ENCODE results near the gene RESP18. TPM values are rescaled to one million over a fixed set of nuclear protein-coding genes. Genes with fewer than 3 reads are reported as not detected.

Gene RESP18
- total RNA-seq, 1 experiment from 2014 or later = not detected

DNA sequence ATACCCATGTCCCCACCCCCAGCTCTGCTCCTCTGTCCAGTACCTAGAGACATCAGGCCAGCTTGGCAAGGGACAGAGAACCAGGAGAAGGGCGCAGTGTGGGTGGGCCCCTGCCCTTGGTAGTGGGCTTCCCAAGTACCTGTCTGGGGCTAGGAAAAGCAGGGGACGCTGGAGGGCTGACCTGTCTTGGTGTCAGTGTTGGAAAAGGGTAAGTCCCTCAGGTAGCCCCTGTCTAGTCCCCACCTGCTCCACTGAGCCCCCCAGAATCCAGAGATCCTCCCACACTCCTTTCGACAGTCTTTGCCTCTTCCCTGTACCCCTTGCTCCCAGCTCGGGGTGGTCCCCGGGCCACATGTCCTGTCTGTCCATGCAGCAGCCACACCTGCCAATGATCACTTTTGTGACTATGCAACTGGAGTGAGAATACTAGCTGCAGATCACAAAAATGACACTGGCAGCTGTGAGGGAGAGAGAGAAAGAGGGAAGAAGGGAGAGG is 38.8 kb downstream of the RESP18 start:
- no peak overlapping the region for H3K27ac ChIP-seq
- H3K4me1 ChIP-seq (replicated peaks; ENCODE audit: insufficient read depth) = peaks cover 12% of the 10 kb centered on the region
- ChIA-PET CTCF (interaction anchor here (0.5 to 2.3 kb wide), 2 partner anchors 15 to 77 kb away, joined by 4 to 13 read pairs; partner anchors contain the start of gene DNAJB2), POLR2A (ENCODE audit: unreplicated experiment) (no interaction called here)
- no peak for TF ChIP-seq EZH2 (IDR thresholded peaks at IDR 0.05; ENCODE audit: low read depth)
- TF ChIP-seq, protein P1, sequence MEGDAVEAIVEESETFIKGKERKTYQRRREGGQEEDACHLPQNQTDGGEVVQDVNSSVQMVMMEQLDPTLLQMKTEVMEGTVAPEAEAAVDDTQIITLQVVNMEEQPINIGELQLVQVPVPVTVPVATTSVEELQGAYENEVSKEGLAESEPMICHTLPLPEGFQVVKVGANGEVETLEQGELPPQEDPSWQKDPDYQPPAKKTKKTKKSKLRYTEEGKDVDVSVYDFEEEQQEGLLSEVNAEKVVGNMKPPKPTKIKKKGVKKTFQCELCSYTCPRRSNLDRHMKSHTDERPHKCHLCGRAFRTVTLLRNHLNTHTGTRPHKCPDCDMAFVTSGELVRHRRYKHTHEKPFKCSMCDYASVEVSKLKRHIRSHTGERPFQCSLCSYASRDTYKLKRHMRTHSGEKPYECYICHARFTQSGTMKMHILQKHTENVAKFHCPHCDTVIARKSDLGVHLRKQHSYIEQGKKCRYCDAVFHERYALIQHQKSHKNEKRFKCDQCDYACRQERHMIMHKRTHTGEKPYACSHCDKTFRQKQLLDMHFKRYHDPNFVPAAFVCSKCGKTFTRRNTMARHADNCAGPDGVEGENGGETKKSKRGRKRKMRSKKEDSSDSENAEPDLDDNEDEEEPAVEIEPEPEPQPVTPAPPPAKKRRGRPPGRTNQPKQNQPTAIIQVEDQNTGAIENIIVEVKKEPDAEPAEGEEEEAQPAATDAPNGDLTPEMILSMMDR (conservative IDR thresholded peaks at IDR 0.05) = no peak
- DNase-seq = no peak
- no peaks in the 10 kb centered on the region for H3K79me2 ChIP-seq (ENCODE audit: low read depth)
- intact Hi-C loops (cut with micrococcal nuclease; ENCODE audit: unreplicated experiment) = loop anchor here (1.0 to 2.0 kb wide), 6 partner anchors 14 to 133 kb away; partner anchors contain the start of genes ABCB6, ANKZF1, ATG9A and CNPPD1
- no peaks in the 10 kb centered on the region for H3K36me3 ChIP-seq (ENCODE audit: low read depth)
- no peaks in the 10 kb centered on the region for H3K9me2 ChIP-seq (ENCODE audit: insufficient read depth)
- no peak overlapping the region for H3K4me3 ChIP-seq
- no peaks in the 10 kb centered on the region for H4K20me1 ChIP-seq (ENCODE audit: insufficient read depth)
- no TSS peak for BruUV-seq (replicated peaks)
- no peak overlapping the region for H3K4me2 ChIP-seq
- no peaks in the 10 kb centered on the region for H3K9me3 ChIP-seq (ENCODE audit: insufficient read depth, low read depth)
- peaks cover under 1% of the 10 kb centered on the region; the same call in 1 of the 2 replicates for H3K27me3 ChIP-seq (ENCODE audit: insufficient read depth, low read depth)
- peaks cover 4% of the 10 kb centered on the region; the same call in 1 of the 2 replicates for H3F3A ChIP-seq (ENCODE audit: insufficient read depth, low read depth)
- H2AFZ ChIP-seq = no peak overlapping the region

DNA sequence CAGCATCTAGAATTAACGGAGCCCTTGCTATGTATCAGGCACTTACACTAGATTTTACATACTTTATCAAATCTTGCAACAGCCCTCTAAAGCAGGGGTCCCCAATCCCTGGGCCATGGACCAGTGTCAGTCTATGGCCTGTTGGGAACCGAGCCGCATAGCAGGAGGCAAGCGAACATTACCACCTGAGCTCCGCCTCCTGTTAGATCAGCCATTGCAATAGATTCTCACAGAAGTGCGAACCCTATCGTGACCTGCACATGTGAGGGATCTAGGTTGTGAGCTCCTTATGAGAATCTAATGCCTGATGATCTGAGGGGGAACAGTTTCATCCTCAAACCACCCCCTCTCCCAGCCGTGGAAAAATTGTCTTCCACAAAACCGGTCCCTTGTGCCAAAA is 39.9 kb downstream of the RESP18 start:
- Histone ChIP-seq H3K27me3 (ENCODE audit: insufficient read depth, low read depth) (no peaks in the 10 kb centered on the region), H3K4me1 (replicated peaks; ENCODE audit: insufficient read depth) (peaks cover 12% of the 10 kb centered on the region), H3K4me2 (no peak overlapping the region), H4K20me1 (ENCODE audit: insufficient read depth) (no peaks in the 10 kb centered on the region), H3K9me2 (ENCODE audit: insufficient read depth) (no peaks in the 10 kb centered on the region), H3K9me3 (ENCODE audit: insufficient read depth, low read depth) (no peaks in the 10 kb centered on the region), H3K79me2 (ENCODE audit: low read depth) (no peaks in the 10 kb centered on the region), H3K27ac (no peak overlapping the region), H3K36me3 (ENCODE audit: low read depth) (no peaks in the 10 kb centered on the region), H3F3A (ENCODE audit: insufficient read depth, low read depth) (peaks cover 4% of the 10 kb centered on the region; the same call in 1 of the 2 replicates), H2AFZ (no peak overlapping the region), H3K4me3 (no peak overlapping the region)
- ChIA-PET CTCF (interaction anchor here (0.6 kb wide), 1 partner anchor 53 kb away, joined by 3 read pairs; no protein-coding TSS in a partner anchor), POLR2A (ENCODE audit: unreplicated experiment) (no interaction called here)
- TF ChIP-seq, protein P1 (conservative IDR thresholded peaks at IDR 0.05) = no peak
- TF ChIP-seq EZH2 (IDR thresholded peaks at IDR 0.05; ENCODE audit: low read depth) = no peak
- BruUV-seq (replicated peaks) = no TSS peak
- intact Hi-C loops (cut with micrococcal nuclease; ENCODE audit: unreplicated experiment) = no loop called here
- DNase-seq = no peak

DNA sequence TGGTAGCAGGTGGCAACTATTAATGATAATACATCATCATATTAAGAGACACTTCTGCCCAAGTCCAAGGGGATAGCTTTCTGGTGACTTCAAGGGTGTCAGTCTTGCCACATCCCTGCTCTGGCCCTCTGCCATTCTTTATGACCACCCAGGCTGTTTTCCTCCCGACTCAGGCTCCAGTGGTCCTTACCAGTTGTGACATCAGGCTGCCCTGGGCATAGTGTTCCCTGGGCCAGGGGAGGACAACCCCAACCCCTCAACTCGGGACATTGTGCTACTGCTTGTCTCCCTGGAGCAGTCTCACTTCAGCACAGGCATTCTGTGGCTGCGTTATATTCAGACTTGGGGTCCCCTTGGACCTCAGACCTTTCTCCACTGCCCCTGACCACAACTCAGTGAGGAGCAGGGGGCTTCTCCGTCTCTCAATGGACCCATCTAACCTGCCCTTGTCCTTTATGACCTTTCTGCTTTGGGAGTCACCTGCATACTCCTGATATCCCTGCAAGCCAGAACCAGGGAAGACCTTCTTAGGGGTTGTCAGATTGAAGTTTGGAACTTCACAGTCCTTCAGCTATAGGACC is 40.5 kb downstream of the RESP18 start:
- no peaks in the 10 kb centered on the region for H3K36me3 ChIP-seq (ENCODE audit: low read depth)
- intact Hi-C loops (cut with micrococcal nuclease; ENCODE audit: unreplicated experiment) = no loop called here
- H4K20me1 ChIP-seq (ENCODE audit: insufficient read depth) = no peaks in the 10 kb centered on the region
- no peaks in the 10 kb centered on the region for H3K79me2 ChIP-seq (ENCODE audit: low read depth)
- no peak for DNase-seq
- H3K27ac ChIP-seq = no peak overlapping the region
- no TSS peak for BruUV-seq (replicated peaks)
- H3F3A ChIP-seq (ENCODE audit: insufficient read depth, low read depth) = peaks cover 4% of the 10 kb centered on the region; the same call in 1 of the 2 replicates
- no peak overlapping the region for H3K4me3 ChIP-seq
- ChIA-PET CTCF (interaction anchor here (0.6 kb wide), 1 partner anchor 52 kb away, joined by 3 read pairs; no protein-coding TSS in a partner anchor), POLR2A (ENCODE audit: unreplicated experiment) (no interaction called here)
- no peaks in the 10 kb centered on the region for H3K27me3 ChIP-seq (ENCODE audit: insufficient read depth, low read depth)
- H2AFZ ChIP-seq = no peak overlapping the region
- H3K9me2 ChIP-seq (ENCODE audit: insufficient read depth) = no peaks in the 10 kb centered on the region
- H3K4me2 ChIP-seq = no peak overlapping the region
- no peaks in the 10 kb centered on the region for H3K9me3 ChIP-seq (ENCODE audit: insufficient read depth, low read depth)
- H3K4me1 ChIP-seq (replicated peaks; ENCODE audit: insufficient read depth) = peaks cover 12% of the 10 kb centered on the region
- TF ChIP-seq EZH2 (IDR thresholded peaks at IDR 0.05; ENCODE audit: low read depth) = no peak
- TF ChIP-seq, protein P1 (conservative IDR thresholded peaks at IDR 0.05) = no peak

All from PC-9 (cell line).